Measurements from ENCODE around the gene PPP1R9A. TPM values are rescaled to one million over a fixed set of nuclear protein-coding genes. Genes with fewer than 3 reads are reported as not detected.

Gene PPP1R9A
- total and polyA plus RNA-seq, 2 donors from 2014 or later, result 2.6 to 25.7 TPM

- DNase-seq (no peak), FAIRE-seq (no peak)
- H3K4me1 ChIP-seq (ENCODE audit: control insufficient read depth in 2 of 3, insufficient read depth in 2 of 3, low read depth in 1 of 3, low read length in 3 of 3), result no peaks in the 10 kb centered on the region
- intact Hi-C loops (cut with DNase I), result no loop called here
- H3K9ac ChIP-seq (ENCODE audit: low read length in 3 of 3), result no peak overlapping the region
- no peaks in the 10 kb centered on the region for H3K36me3 ChIP-seq (ENCODE audit: control insufficient read depth in 2 of 3, insufficient read depth in 3 of 3, low read length in 3 of 3)
- H3K9me3 ChIP-seq (ENCODE audit: control insufficient read depth in 2 of 3, insufficient read depth in 1 of 3, low read length in 3 of 3), result peaks cover 0 to 3% (median 0%) of the 10 kb centered on the region in 3 donors
- no peak for TF ChIP-seq CTCF (IDR thresholded peaks at IDR 0.05; ENCODE audit: borderline replicate concordance, extremely low read depth, insufficient read depth)
- no peak overlapping the region for H3K4me3 ChIP-seq (ENCODE audit: low read length in 3 of 3)
- H3K27ac ChIP-seq (ENCODE audit: low read depth in 2 of 2, low read length in 2 of 2), result no peak overlapping the region
- no peaks in the 10 kb centered on the region for H3K27me3 ChIP-seq (ENCODE audit: control insufficient read depth, insufficient read depth, low read length)
Observed at GRCh38 chr7:94969434-94970084, 62.2 kb downstream of the PPP1R9A start.

- no peaks in the 10 kb centered on the region for H3K27me3 ChIP-seq (ENCODE audit: control insufficient read depth, insufficient read depth, low read length)
- no peak overlapping the region for H3K9ac ChIP-seq (ENCODE audit: low read length in 3 of 3)
- intact Hi-C loops (cut with DNase I), result no loop called here
- FAIRE-seq (no peak), DNase-seq (no peak)
- no peak for TF ChIP-seq CTCF (IDR thresholded peaks at IDR 0.05; ENCODE audit: borderline replicate concordance, extremely low read depth, insufficient read depth)
- H3K27ac ChIP-seq (ENCODE audit: low read depth in 2 of 2, low read length in 2 of 2), result no peak overlapping the region
- H3K4me3 ChIP-seq (ENCODE audit: low read length in 3 of 3), result no peak overlapping the region
- no peaks in the 10 kb centered on the region for H3K9me3 ChIP-seq (ENCODE audit: control insufficient read depth in 2 of 3, insufficient read depth in 1 of 3, low read length in 3 of 3)
- H3K36me3 ChIP-seq (ENCODE audit: control insufficient read depth in 2 of 3, insufficient read depth in 3 of 3, low read length in 3 of 3), result no peaks in the 10 kb centered on the region
- no peaks in the 10 kb centered on the region for H3K4me1 ChIP-seq (ENCODE audit: control insufficient read depth in 2 of 3, insufficient read depth in 2 of 3, low read depth in 1 of 3, low read length in 3 of 3)
Observed at GRCh38 chr7:94970085-94970576, 62.7 kb downstream of the PPP1R9A start.

- TF ChIP-seq CTCF (IDR thresholded peaks at IDR 0.05; ENCODE audit: borderline replicate concordance, extremely low read depth, insufficient read depth), result no peak
- no peaks in the 10 kb centered on the region for H3K36me3 ChIP-seq (ENCODE audit: control insufficient read depth in 2 of 3, insufficient read depth in 3 of 3, low read length in 3 of 3)
- no peak overlapping the region for H3K4me3 ChIP-seq (ENCODE audit: low read length in 3 of 3)
- H3K27ac ChIP-seq (ENCODE audit: low read depth in 2 of 2, low read length in 2 of 2), result no peak overlapping the region
- no peaks in the 10 kb centered on the region for H3K27me3 ChIP-seq (ENCODE audit: control insufficient read depth, insufficient read depth, low read length)
- intact Hi-C loops (cut with DNase I), result no loop called here
- H3K9me3 ChIP-seq (ENCODE audit: control insufficient read depth in 2 of 3, insufficient read depth in 1 of 3, low read length in 3 of 3), result no peaks in the 10 kb centered on the region
- FAIRE-seq (no peak), DNase-seq (no peak)
- no peak overlapping the region for H3K9ac ChIP-seq (ENCODE audit: low read length in 3 of 3)
- H3K4me1 ChIP-seq (ENCODE audit: control insufficient read depth in 2 of 3, insufficient read depth in 2 of 3, low read depth in 1 of 3, low read length in 3 of 3), result no peaks in the 10 kb centered on the region
Observed at GRCh38 chr7:94971051-94971867, 63.9 kb downstream of the PPP1R9A start.
